Spleen (tissue), 7 donors: ENCODE measurements around the gene TREML1.

ENCODE experiments used
- CTCF ChIP-seq, 11 experiments: fragments of 200-600 bp in 7 of 11; fragments of 450-650 bp in 4 of 11; sonication (generic) in 4 of 11; IDR thresholded peaks in 8 of 11; conservative IDR thresholded peaks in 3 of 11; 1 replicate in 7 of 11; 2 replicates in 4 of 11; pipeline versions ENCODE4 v1.4.0 to v1.8.0; 2016 to 2021; ENCODE audit warnings: antibody characterized with exemption in 11 of 11, inconsistent platforms in 4 of 11, mild to moderate bottlenecking in 1 of 11
- POLR2AphosphoS5 ChIP-seq, 3 donors: sonication (generic); formaldehyde crosslinking; IDR thresholded peaks; one replicate each; pipeline ENCODE4 v1.5.1; 2017; ENCODE audit warnings: antibody characterized with exemption in 3 of 3
- donor health status: DM: no; HTN: no; CAD: no; lungs with moderate emphysema.
- donor health status: DM: no; HTN: no; CAD: no.
- donor health status: DM: no; HTN: no; CAD: no.

- TF ChIP-seq CTCF (IDR thresholded peaks at IDR 0.05 in 8 of 11, conservative IDR thresholded peaks at IDR 0.05 in 3 of 11) (no peak), POLR2AphosphoS5 (IDR thresholded peaks at IDR 0.05) (no peak)
These were observed 9.2 kb upstream of the TREML1 start for GRCh38 chr6:41163419-41163717.
